HepG2 (cell line): Measurements from ENCODE around the gene SIRT1. TPM values are rescaled to one million over a fixed set of nuclear protein-coding genes. Genes with fewer than 3 reads are reported as not detected.
A peak's percentile ranks its signal among the peaks of the same experiment; 100 is the strongest.

Experiments
- ARNT2 ChIP-seq: sonication (generic); formaldehyde crosslinking; IDR thresholded peaks from 2 replicates; pipeline ENCODE4 v1.8.0; 2022; ENCODE audit warnings: mild to moderate bottlenecking, low read depth, missing genetic modification reagents, moderate library complexity
- HOXA5 ChIP-seq: sonication (generic); formaldehyde crosslinking; IDR thresholded peaks from 2 replicates; pipeline ENCODE4 v1.4.0; 2020; ENCODE audit warnings: missing genetic modification reagents
- IKZF1 ChIP-seq: fragments of 450-650 bp; IDR thresholded peaks from 2 replicates; pipeline ENCODE4 v1.7.1; 2016
- KLF13 ChIP-seq: sonication (generic); formaldehyde crosslinking; IDR thresholded peaks from 2 replicates; pipeline ENCODE4 v1.4.0; 2020; ENCODE audit warnings: mild to moderate bottlenecking, missing genetic modification reagents
- NFATC3 ChIP-seq: sonication (generic); formaldehyde crosslinking; IDR thresholded peaks from 2 replicates; pipeline ENCODE4 v1.5.1; 2020; ENCODE audit warnings: mild to moderate bottlenecking, missing genetic modification reagents
- PCBP2 ChIP-seq: fragments of 200-400 bp; formaldehyde crosslinking; optimal IDR thresholded peaks from 2 replicates; pipeline ENCODE3; 2018; ENCODE audit warnings: low read length, low read depth; ENCODE audit not compliant: poor library complexity, severe bottlenecking
- PHF20 ChIP-seq: sonication (generic); formaldehyde crosslinking; IDR thresholded peaks from 2 replicates; pipeline ENCODE4 v1.5.0; 2020; ENCODE audit warnings: mild to moderate bottlenecking, missing genetic modification reagents
- RBFOX2 ChIP-seq: fragments of 200-400 bp; formaldehyde crosslinking; IDR thresholded peaks from 2 replicates; pipeline ENCODE4 v1.6.1; 2017; ENCODE audit warnings: low read depth, mild to moderate bottlenecking, low read length
- TAF15 ChIP-seq: fragments of 200-400 bp; formaldehyde crosslinking; IDR thresholded peaks from one replicate; pipeline ENCODE4 v1.6.1; 2018; ENCODE audit warnings: mild to moderate bottlenecking, low read depth, low read length; ENCODE audit not compliant: poor library complexity, severe bottlenecking
- ZFP36L2 ChIP-seq: sonication (generic); formaldehyde crosslinking; IDR thresholded peaks from 2 replicates; pipeline ENCODE4 v1.4.0; 2020; ENCODE audit warnings: missing genetic modification reagents
- ZNF256 ChIP-seq: sonication (generic); formaldehyde crosslinking; conservative IDR thresholded peaks from 2 replicates; pipeline ENCODE4 v1.4.0; 2020; ENCODE audit warnings: missing genetic modification reagents
- ZNF367 ChIP-seq: sonication (generic); formaldehyde crosslinking; IDR thresholded peaks from 2 replicates; pipeline ENCODE4 v1.4.0; 2020; ENCODE audit warnings: missing genetic modification reagents, borderline replicate concordance
- ZNF432 ChIP-seq: sonication (generic); formaldehyde crosslinking; IDR thresholded peaks from 2 replicates; pipeline ENCODE4 v1.5.0; 2020; ENCODE audit warnings: missing genetic modification reagents, mild to moderate bottlenecking, borderline replicate concordance
- ZNF468 ChIP-seq: sonication (generic); formaldehyde crosslinking; IDR thresholded peaks from 2 replicates; pipeline ENCODE4 v1.8.0; 2022; ENCODE audit warnings: mild to moderate bottlenecking, moderate library complexity, missing genetic modification reagents
- ZNF674 ChIP-seq: sonication (generic); formaldehyde crosslinking; IDR thresholded peaks from 2 replicates; pipeline ENCODE4 v1.5.0; 2020; ENCODE audit warnings: low read depth, mild to moderate bottlenecking, missing genetic modification reagents
- polyA plus RNA-seq, 8 experiments: library from polyadenylated mRNA; depleted of rRNA in 3 of 8; stranded (reverse) in 7 of 8; unstranded in 1 of 8; fragments of >200 nt; fragmentation: Illumina TruSeq in 4 of 8; extraction: Trizol in 4 of 8; gene quantifications; 2 replicates each; pipeline versions ENCODE4 v1.2.1 to v1.2.3, GENCODE V29; 2011 to 2016; ENCODE audit warnings: low read depth in 4 of 8, missing spikeins in 1 of 8, mixed read lengths in 1 of 8; ENCODE audit not compliant: insufficient read depth in 1 of 8
- total RNA-seq, 5 experiments: library from RNA; depleted of rRNA; stranded (reverse); fragments of >200 nt; fragmentation: Illumina TruSeq; extraction: Trizol; gene quantifications; 2 replicates each; pipeline ENCODE4 v1.2.3, GENCODE V29; 2016; ENCODE audit warnings: low read depth in 1 of 5
- TF ChIP-seq, protein P1 (sequence below): IDR thresholded peaks from 2 replicates; pipeline ENCODE4 v1.6.1; 2016; ENCODE audit warnings: mild to moderate bottlenecking
- TF ChIP-seq, protein P2 (sequence below): sonication (generic); formaldehyde crosslinking; IDR thresholded peaks from 2 replicates; pipeline ENCODE4 v1.4.0; 2020; ENCODE audit warnings: missing genetic modification reagents, borderline replicate concordance
- TF ChIP-seq, protein P3 (sequence below): sonication (generic); formaldehyde crosslinking; IDR thresholded peaks from 2 replicates; pipeline ENCODE4 v1.5.0; 2020; ENCODE audit warnings: mild to moderate bottlenecking, missing genetic modification reagents
- TF ChIP-seq, protein P4 (sequence below): sonication (generic); formaldehyde crosslinking; IDR thresholded peaks from 2 replicates; pipeline ENCODE4 v1.4.0; 2020; ENCODE audit warnings: missing genetic modification reagents, mild to moderate bottlenecking, borderline replicate concordance

Gene SIRT1
- total and polyA plus RNA-seq, 2 of the 13 experiments (the other 11 are each of a cell fraction or from before 2014, with no cell fraction given), result 9.4 to 10.2 TPM

- TF ChIP-seq, protein P1, sequence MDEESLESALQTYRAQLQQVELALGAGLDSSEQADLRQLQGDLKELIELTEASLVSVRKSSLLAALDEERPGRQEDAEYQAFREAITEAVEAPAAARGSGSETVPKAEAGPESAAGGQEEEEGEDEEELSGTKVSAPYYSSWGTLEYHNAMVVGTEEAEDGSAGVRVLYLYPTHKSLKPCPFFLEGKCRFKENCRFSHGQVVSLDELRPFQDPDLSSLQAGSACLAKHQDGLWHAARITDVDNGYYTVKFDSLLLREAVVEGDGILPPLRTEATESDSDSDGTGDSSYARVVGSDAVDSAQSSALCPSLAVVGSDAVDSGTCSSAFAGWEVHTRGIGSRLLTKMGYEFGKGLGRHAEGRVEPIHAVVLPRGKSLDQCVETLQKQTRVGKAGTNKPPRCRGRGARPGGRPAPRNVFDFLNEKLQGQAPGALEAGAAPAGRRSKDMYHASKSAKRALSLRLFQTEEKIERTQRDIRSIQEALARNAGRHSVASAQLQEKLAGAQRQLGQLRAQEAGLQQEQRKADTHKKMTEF (CRISPR knock-in tag), result peak; percentile 64; the same call in 1 of the 2 replicates
- TF ChIP-seq HOXA5 (CRISPR knock-in tag), result no peak; the same call in 1 of the 2 replicates
- TF ChIP-seq TAF15, result no peak
- TF ChIP-seq ZNF674 (CRISPR knock-in tag), result no peak
- TF ChIP-seq ZFP36L2, result no peak
- no peak for TF ChIP-seq ZNF256 (CRISPR knock-in tag)
- peak; percentile 94; the same call in 1 of the 2 replicates for TF ChIP-seq ARNT2 (CRISPR knock-in tag)
- no peak for TF ChIP-seq PCBP2
- TF ChIP-seq ZNF367 (CRISPR knock-in tag), result no peak
- no peak for TF ChIP-seq ZNF432 (CRISPR knock-in tag)
- TF ChIP-seq, protein P2, sequence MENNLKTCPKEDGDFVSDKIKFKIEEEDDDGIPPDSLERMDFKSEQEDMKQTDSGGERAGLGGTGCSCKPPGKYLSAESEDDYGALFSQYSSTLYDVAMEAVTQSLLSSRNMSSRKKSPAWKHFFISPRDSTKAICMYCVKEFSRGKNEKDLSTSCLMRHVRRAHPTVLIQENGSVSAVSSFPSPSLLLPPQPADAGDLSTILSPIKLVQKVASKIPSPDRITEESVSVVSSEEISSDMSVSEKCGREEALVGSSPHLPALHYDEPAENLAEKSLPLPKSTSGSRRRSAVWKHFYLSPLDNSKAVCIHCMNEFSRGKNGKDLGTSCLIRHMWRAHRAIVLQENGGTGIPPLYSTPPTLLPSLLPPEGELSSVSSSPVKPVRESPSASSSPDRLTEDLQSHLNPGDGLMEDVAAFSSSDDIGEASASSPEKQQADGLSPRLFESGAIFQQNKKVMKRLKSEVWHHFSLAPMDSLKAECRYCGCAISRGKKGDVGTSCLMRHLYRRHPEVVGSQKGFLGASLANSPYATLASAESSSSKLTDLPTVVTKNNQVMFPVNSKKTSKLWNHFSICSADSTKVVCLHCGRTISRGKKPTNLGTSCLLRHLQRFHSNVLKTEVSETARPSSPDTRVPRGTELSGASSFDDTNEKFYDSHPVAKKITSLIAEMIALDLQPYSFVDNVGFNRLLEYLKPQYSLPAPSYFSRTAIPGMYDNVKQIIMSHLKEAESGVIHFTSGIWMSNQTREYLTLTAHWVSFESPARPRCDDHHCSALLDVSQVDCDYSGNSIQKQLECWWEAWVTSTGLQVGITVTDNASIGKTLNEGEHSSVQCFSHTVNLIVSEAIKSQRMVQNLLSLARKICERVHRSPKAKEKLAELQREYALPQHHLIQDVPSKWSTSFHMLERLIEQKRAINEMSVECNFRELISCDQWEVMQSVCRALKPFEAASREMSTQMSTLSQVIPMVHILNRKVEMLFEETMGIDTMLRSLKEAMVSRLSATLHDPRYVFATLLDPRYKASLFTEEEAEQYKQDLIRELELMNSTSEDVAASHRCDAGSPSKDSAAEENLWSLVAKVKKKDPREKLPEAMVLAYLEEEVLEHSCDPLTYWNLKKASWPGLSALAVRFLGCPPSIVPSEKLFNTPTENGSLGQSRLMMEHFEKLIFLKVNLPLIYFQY, result peak; percentile 39; the same call in 1 of the 2 replicates
- TF ChIP-seq KLF13 (CRISPR knock-in tag), result no peak
- TF ChIP-seq ZNF468 (CRISPR knock-in tag), result no peak
- peak; percentile 84 for TF ChIP-seq PHF20
- TF ChIP-seq, protein P3, sequence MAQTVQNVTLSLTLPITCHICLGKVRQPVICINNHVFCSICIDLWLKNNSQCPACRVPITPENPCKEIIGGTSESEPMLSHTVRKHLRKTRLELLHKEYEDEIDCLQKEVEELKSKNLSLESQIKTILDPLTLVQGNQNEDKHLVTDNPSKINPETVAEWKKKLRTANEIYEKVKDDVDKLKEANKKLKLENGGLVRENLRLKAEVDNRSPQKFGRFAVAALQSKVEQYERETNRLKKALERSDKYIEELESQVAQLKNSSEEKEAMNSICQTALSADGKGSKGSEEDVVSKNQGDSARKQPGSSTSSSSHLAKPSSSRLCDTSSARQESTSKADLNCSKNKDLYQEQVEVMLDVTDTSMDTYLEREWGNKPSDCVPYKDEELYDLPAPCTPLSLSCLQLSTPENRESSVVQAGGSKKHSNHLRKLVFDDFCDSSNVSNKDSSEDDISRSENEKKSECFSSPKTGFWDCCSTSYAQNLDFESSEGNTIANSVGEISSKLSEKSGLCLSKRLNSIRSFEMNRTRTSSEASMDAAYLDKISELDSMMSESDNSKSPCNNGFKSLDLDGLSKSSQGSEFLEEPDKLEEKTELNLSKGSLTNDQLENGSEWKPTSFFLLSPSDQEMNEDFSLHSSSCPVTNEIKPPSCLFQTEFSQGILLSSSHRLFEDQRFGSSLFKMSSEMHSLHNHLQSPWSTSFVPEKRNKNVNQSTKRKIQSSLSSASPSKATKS (CRISPR knock-in tag), result 0 out of 2 replicates have a peak, but pooled peaks have one; percentile 75
- TF ChIP-seq IKZF1, result no peak
- TF ChIP-seq, protein P4, sequence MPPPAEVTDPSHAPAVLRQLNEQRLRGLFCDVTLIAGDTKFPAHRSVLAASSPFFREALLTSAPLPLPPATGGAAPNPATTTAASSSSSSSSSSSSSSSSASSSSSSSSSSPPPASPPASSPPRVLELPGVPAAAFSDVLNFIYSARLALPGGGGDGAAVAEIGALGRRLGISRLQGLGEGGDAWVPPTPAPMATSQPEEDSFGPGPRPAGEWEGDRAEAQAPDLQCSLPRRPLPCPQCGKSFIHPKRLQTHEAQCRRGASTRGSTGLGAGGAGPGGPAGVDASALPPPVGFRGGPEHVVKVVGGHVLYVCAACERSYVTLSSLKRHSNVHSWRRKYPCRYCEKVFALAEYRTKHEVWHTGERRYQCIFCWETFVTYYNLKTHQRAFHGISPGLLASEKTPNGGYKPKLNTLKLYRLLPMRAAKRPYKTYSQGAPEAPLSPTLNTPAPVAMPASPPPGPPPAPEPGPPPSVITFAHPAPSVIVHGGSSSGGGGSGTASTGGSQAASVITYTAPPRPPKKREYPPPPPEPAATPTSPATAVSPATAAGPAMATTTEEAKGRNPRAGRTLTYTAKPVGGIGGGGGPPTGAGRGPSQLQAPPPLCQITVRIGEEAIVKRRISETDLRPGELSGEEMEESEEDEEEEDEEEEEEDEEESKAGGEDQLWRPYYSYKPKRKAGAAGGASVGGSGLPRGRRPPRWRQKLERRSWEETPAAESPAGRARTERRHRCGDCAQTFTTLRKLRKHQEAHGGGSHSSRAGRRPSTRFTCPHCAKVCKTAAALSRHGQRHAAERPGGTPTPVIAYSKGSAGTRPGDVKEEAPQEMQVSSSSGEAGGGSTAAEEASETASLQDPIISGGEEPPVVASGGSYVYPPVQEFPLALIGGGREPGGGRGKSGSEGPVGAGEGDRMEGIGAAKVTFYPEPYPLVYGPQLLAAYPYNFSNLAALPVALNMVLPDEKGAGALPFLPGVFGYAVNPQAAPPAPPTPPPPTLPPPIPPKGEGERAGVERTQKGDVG (CRISPR knock-in tag), result no peak
- no peak for TF ChIP-seq NFATC3 (CRISPR knock-in tag)
- peak; percentile 69 for TF ChIP-seq RBFOX2
Observed at GRCh38 chr10:67849331-67850011, 35.0 kb upstream of the SIRT1 start (continued).
